Measurements from ENCODE around the gene NEU3.

GRCh38 chr11:74948898-74949752 lies 39.6 kb upstream of the NEU3 start, which contains the start of the genes SPCS2 and XRRA1:
- no peak for TF ChIP-seq EZH2 (IDR thresholded peaks at IDR 0.05; ENCODE audit: insufficient read depth, poor library complexity, severe bottlenecking)
- no peak for TF ChIP-seq EZH2phosphoT487 (IDR thresholded peaks at IDR 0.05; ENCODE audit: insufficient read depth, low read depth)
